Measurements from ENCODE around the gene SETDB2.

SETDB2 gene

DNA sequence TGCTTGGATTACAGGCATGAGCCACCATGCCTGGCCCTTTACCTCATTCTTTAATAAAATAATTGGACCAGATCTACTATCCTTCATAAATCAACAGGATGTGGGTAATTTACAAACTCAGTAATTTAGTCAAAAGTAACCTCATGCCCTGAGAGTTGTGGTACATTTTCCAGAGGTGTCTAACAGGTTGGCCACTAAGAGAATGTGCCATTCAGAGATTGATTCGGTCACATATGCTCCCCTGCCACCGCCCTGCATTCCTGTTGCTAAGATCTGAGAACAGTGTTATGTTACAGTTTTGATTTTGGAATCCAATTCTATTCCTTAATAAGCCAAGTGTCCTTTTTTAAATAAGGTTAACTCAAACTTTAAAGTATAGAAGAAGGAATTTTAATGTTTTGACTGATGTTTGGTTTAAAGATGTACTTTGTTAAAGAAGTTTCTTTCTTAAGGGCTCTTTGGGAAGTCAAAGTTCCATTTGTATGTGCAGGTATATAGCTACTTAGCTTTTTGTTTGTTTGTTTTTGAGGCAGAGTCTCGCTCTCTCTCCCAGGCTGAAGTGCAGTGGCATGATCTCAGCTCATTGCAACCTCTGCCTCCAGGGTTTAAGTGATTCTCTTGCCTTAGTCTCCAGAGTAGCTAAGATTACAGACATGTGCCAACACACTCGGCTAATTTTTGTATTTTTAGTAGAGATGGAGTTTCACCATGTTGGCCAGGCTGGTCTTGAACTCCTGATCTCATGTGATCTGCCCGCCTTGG lies 80.8 kb downstream of the SETDB2 start:
- no peak overlapping the region for H3K4me3 ChIP-seq (ENCODE audit: low read depth, low read length)

DNA sequence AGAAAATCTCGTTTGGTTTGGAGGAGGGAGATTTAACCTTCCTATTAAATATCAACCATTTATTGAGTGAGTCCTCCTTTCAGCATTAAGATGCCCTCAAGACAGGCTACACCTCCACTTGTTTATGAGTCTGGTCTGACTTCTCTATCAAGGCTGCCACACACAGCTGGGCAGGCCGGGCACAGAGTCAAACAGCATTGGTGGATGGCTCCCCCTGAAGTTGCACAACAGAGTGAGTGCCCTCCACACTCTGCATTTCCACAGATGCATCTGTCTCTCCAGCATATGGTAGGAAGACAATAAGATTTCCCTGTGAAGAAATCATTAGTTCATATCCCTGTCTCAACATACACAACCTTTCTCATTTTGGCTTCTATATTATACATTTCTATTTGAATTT lies 83.0 kb downstream of the SETDB2 start:
- DNase-seq (ENCODE audit: low read depth): no peak
- H3K4me3 ChIP-seq (ENCODE audit: low read depth, low read length): no peak overlapping the region

More for the DNA sequence above, 80.8 kb downstream of the SETDB2 start:
- no peak for DNase-seq (ENCODE audit: low read depth)

DNA sequence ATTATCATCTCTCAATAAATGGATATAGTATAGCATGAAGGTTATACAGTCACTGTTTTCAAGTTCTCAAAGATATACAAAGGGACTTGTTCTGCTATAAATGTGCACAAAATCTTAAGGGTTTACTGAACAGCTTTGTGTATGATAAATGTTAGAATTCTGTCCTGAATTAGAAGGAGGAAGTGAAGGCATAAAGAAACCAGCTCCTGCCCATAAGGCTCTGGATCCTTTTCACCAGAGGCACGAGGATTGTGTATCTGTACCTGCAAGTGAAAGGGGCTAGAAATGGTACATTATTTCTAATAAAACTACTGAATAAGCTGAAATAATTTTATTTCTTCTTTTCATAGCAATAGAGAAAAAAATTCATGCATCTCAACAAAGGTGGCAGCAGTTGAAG lies 84.1 kb downstream of the SETDB2 start:
- no peak for DNase-seq (ENCODE audit: low read depth)

DNA sequence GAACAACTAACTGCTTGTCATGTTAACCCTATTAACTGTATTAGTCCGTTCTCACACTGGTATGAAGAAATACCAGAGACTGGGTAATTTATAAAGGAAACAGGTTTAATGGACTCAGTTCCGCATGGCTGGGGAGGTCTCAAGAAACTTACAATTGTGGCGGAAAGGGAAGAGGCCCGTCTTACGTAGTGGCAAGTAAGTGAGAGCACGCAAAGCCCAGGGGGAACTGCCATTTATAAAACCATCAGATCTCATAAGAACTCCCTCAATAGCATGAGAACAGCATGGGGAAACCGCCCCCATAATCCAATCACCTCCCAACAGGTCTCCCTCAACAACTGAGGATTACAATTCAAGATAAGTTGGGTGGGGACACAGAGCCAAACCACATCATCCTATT lies 86.4 kb downstream of the SETDB2 start:
- no peak for DNase-seq (ENCODE audit: low read depth)
- H3K4me3 ChIP-seq (ENCODE audit: low read depth, low read length): no peak overlapping the region

More for the DNA sequence above, 84.1 kb downstream of the SETDB2 start:
- no peak overlapping the region for H3K4me3 ChIP-seq (ENCODE audit: low read depth, low read length)

DNA sequence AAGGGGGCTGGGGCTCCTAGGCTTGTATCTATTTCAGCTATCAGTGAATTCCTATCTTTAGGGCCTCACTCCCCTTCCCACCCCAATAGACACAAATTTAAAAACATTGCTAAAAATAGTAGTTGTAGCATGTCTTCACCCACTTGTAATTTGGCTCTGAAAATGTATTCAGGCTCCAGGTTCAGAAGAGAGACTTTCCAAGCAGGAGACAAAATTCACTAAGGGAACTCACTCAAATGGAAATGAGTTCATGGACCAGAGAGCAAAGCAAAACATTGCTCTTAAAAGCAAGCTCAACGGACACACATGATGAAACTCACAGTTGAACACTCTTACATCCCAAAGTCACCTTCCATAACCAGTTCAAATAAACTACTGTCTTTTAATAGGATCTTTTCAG lies 88.5 kb downstream of the SETDB2 start:
- no peak for DNase-seq (ENCODE audit: low read depth)
- H3K4me3 ChIP-seq (ENCODE audit: low read depth, low read length): no peak overlapping the region

DNA sequence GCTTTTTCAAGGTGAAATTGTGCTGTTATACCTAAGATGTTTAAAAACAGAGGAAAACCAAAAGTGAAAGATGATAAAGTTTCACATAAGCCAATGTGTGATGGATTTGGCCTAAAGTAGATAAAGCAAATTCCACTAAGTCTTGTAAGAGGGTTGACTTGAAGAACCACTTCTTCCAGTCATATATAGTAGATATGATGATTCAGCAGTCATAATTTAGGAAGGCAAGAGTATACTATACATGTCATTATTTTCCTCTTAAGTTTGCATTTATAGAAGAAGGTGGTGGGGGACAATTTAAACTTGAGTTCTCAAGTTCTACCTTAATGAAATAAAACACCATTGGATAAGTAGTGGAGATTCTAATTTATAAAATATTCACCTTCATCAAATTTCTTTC lies 88.9 kb downstream of the SETDB2 start:
- DNase-seq (ENCODE audit: low read depth): no peak
- H3K4me3 ChIP-seq (ENCODE audit: low read depth, low read length): no peak overlapping the region

DNA sequence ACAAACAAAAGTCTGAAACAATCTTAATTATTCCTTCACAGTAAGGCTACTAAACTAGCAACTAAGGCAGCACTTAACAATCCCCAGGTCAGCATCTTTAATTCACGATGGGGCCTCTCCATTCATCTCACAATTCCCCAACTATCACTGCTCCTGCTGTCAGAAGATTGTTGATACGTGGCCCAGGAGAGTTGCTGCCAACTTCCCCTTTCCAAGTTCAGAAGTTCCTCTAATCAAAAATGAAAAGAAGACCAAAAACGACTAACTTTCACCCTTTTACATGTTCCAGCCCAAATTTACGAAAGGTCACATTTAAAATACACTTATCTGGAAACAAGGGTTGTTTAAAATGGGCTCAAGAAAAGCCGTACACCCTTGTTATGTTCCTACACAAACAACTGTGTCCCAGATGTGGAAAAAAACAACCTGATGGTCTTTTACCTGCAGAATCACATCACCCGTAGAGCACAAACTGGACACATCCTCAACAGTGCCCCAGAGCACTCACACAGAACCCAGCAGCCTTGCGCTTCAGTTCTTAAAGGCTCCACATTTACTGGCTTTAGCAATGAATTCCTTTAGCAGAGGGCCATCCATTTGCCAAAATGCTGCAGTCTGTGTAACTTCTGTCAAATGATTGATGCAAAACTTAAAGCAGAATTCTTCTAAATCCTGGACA lies 89.7 kb downstream of the SETDB2 start:
- no peak overlapping the region for H3K4me3 ChIP-seq (ENCODE audit: low read depth, low read length)
- no peak for DNase-seq (ENCODE audit: low read depth)

DNA sequence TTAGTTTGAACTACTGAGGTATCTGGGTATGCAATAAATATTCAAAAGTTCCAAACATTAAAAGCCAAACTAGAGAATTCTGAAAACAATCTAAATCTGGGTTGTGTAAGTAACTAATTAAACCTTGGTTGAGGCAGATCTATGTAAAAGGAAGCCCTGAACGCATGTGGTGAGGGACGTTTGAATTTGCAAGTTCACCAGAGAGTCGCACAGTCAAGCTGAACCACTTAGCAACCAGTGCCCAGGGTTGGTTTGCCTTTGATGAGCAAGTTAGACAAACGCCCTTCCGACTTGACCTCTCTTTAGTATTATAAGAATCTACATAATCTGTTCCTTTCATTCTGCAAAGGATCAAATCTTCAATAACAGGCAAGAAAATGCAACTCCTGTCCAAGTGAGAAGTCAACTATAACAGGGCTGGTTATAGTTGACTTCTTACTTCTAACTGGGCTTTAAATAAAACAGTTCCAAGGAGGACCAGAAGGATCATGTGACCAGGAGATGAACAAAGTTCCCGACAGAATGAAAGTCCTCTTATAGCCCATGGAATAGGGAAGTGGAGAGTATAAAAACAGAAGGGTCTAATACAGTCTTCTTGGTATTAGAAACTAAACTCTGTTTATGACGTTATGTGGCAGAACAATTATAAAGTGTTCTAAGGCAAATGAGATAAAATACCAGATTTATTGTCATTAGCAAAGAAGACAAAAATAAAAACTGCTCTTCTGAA lies 92.2 kb downstream of the SETDB2 start:
- no peak for DNase-seq (ENCODE audit: low read depth)
- no peak overlapping the region for H3K4me3 ChIP-seq (ENCODE audit: low read depth, low read length)

DNA sequence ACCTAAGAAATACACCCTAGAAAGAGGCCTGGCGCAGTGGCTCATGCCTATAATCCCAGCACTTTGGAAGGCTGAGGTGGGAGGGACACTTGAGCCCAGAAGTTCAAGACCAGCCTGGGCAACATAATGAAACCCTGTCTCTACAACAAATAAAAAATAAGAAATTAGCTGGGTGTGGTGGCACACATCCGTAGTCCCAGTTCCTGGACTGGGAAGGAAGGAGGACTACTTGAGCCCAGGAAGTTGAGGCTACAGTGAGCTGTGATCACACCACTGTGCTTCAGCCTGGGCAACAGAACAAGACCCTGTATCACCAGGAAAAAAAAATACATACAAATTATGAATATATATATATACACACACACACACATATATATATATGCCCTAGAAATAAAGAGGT lies 94.3 kb downstream of the SETDB2 start:
- no peak for DNase-seq (ENCODE audit: low read depth)
- H3K4me3 ChIP-seq (ENCODE audit: low read depth, low read length): no peak overlapping the region

DNA sequence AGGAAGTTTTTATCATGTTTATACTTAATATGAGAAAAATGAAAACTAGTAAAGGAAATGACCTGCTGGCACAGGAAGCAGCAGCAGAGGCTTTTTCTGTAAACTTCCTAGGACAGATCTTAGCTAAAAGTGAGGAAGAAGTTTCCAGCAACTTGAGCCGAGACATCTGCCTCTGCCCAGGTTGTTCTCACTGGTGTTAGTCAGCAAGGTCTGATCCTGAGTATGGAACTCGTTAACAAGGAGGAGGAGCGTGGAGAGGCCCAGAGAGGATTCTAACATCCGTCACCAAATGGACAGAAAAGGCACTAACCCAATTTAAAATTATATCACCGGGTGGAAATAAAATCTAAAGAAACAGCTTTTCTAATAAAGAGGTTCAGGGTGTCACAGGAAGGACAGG lies 95.2 kb downstream of the SETDB2 start:
- no peak overlapping the region for H3K4me3 ChIP-seq (ENCODE audit: low read depth, low read length)

DNA sequence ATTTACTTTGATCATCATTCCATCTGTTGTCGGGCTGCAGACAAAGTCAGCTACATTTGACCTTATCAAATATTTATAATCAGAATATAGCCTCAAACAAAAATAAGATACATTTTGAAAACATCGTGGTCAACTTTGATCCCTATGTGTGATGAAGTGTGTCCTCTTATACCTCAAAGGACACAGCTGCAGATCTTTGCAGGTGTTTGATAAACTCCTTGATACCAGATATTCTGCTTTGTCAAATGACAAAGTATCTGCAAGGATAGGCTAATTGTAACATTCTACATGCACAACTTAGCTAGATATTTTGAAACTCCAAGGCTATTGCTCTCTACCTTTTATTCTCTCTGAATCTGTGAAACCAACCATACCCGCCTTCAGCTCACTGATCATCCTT lies 95.7 kb downstream of the SETDB2 start:
- H3K4me3 ChIP-seq (ENCODE audit: low read depth, low read length): no peak overlapping the region

More for the DNA sequence above, 95.2 kb downstream of the SETDB2 start:
- DNase-seq (ENCODE audit: low read depth): peak; percentile 2

DNA sequence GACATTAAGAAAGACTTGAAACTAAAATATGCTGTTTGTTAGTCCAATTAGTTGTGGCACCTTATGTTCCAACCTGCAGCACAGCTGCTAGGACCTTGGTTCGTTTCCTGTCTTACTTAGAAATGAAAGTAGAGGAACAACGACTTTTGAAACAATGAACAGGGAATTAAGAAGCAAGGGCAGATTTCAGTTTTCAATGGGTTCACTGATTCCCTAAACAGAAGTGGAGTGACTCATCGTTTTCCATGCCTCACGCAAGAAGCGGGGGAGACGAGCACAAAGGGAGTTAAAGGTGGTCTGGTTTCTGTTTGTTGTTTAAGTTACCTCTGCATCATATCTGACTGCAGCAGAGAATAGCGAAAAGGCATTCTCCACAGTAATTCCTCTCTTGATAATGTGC lies 96.5 kb downstream of the SETDB2 start:
- peak; percentile 7 for DNase-seq (ENCODE audit: low read depth)
- no peak overlapping the region for H3K4me3 ChIP-seq (ENCODE audit: low read depth, low read length)

More for the DNA sequence above, 95.7 kb downstream of the SETDB2 start:
- DNase-seq (ENCODE audit: low read depth): no peak

DNA sequence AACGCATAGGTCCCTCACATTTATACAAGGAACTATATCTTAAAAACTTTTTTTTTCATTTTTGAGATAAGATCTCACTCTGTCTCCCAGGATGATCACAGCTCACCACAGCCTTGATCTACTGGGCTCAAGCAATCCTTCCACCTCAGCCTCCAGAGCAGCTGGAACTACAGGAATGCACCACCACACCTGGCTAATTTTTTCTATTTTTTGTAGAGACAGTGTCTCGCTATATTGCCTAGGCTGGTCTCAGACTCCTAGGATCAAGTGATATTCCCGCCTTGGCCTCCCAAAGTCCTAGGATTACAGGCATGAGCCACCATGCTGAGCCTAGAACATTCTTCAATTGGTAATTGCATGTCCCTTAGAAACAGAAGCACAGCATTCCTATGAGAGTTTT lies 99.6 kb downstream of the SETDB2 start:
- no peak overlapping the region for H3K4me3 ChIP-seq (ENCODE audit: low read depth, low read length)
- no peak for DNase-seq (ENCODE audit: low read depth)
